Stimulated activated CD8-positive, alpha-beta memory T cell treated with anti-CD3 and anti-CD28 coated beads, Interleukin-4, amount 100 ng/mL, for 24 hours (primary cell): Measurements from ENCODE around the gene TNPO3.
"Not testable (repeated sequence)": the region's sequence is repeated elsewhere in the genome, so short reads cannot be mapped to it uniquely, and the experiment has no call there.

ENCODE experiments used
- DNase-seq: peaks from one replicate; pipeline ENCODE4 v3.0.0-alpha.2; 2020; ENCODE audit warnings: low read depth

Gene TNPO3

GRCh38 chr7:128921866-128922440 is 133.0 kb downstream of the TNPO3 start:
- DNase-seq, result no peak

- DNase-seq, result no peak
Measured at GRCh38 chr7:128920913-128921582, 133.9 kb downstream of the TNPO3 start.

- no peak for DNase-seq
Measured at GRCh38 chr7:128919881-128920799, 134.8 kb downstream of the TNPO3 start.

GRCh38 chr7:128919241-128919640 is 135.7 kb downstream of the TNPO3 start:
- DNase-seq, result no peak

- DNase-seq, result no peak
Measured at GRCh38 chr7:128918016-128918665, 136.8 kb downstream of the TNPO3 start.

GRCh38 chr7:128917122-128917521 is 137.8 kb downstream of the TNPO3 start:
- DNase-seq, result no peak

- no peak for DNase-seq
Measured at GRCh38 chr7:128916643-128916915, 138.3 kb downstream of the TNPO3 start.

- no peak for DNase-seq
Measured at GRCh38 chr7:128915841-128916642, 138.9 kb downstream of the TNPO3 start.

- no peak for DNase-seq
Measured at GRCh38 chr7:128915271-128915819, 139.6 kb downstream of the TNPO3 start.

- no peak for DNase-seq
Measured at GRCh38 chr7:128914566-128915151, 140.3 kb downstream of the TNPO3 start.

GRCh38 chr7:128913870-128914565 is 140.9 kb downstream of the TNPO3 start:
- no peak for DNase-seq

GRCh38 chr7:128912709-128913495 is 142.0 kb downstream of the TNPO3 start:
- not testable (repeated sequence) for DNase-seq

- no peak for DNase-seq
Measured at GRCh38 chr7:128912281-128912680, 142.6 kb downstream of the TNPO3 start.

- no peak for DNase-seq
Measured at GRCh38 chr7:128911423-128912031, 143.4 kb downstream of the TNPO3 start.

GRCh38 chr7:128910569-128910945 is 144.4 kb downstream of the TNPO3 start, which contains the start of gene KCP:
KCP (minus strand) TSS chr7:128910709; CDS start chr7:128910676, 33 bp downstream.
- no peak for DNase-seq

- DNase-seq, result no peak
Measured at GRCh38 chr7:128909625-128910568, 145.0 kb downstream of the TNPO3 start.

GRCh38 chr7:128908750-128909624 is 145.9 kb downstream of the TNPO3 start:
- DNase-seq, result no peak
